Measurements from ENCODE around the gene PCGF2. TPM values are rescaled to one million over a fixed set of nuclear protein-coding genes. Genes with fewer than 3 reads are reported as not detected.

The PCGF2 gene
- total RNA-seq, 1 donor from 2014 or later, result 56.2 TPM

DNA sequence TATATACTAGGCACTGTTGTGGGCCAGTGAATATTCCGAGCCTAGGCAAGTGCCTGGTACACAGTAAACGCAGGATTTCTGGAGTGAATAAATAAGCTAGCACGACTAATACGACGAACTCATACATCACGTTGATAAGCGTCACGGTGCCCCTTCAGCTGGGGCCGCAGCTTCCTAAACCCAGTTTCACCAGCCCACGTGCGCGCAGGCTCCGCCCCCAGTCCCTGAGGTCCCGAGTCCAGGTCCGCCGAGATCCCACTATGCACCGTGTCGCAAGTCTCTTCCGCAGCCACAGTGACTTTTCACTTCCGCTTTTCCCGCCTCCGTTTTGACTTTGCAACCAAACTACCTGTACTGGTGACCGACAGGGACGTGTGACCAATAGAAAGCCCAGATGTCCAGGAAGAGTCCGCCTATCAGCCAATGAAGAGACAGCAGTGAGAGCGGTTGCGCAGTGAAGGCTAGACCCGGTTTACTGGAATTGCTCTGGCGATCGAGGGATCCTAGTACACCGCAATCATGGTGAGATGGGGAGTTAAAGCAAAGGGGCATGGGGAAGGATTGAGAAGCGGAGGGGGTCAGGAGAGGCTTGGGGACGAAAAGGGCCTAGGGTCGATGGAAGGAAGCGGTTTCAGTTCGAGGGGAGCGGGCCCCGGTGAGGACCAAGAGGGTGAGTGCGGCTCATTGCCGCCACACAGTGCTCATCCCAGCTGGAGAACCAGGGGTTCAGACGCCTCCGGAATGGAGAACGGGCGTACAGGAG, 4.4 kb upstream of the PCGF2 start, which contains the start of gene PSMB3:
Gene PSMB3 (plus strand): TSS at position 434 of the 763 bp plus-strand sequence. CDS start 86 bp downstream, at position 520.
- ATAC-seq (peak; percentile 92), DNase-seq (ENCODE audit: low spot score) (peak; percentile 97)
- intact Hi-C loops (cut with DNase I), result no loop called here

DNA sequence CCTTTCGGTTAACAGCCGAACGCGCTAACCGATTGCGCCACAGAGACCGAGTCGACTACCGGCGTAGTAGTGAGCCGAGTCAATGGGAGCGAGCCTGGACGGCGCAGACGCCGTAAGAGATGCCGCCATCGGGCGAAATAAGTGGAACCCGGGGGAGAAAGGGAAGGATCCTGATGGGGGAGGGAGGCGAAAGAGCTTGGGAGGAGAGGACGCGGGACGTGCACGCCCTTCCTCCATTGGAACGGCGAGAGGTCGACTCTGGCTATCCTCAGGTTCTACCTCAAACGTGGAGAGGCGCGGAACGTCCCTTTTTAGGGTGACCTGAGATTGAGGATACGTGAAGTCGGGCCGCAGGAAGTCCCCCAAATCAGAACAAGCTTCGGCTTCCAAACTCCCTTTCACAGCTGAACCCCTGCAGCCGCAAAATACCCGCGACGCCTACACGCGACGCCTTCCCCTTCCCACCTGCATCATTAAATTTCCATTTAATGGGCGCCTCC, 3.7 kb upstream of the PCGF2 start:
- intact Hi-C loops (cut with DNase I), result no loop called here
- ATAC-seq (peak; percentile 71), DNase-seq (ENCODE audit: low spot score) (peak; percentile 93)

DNA sequence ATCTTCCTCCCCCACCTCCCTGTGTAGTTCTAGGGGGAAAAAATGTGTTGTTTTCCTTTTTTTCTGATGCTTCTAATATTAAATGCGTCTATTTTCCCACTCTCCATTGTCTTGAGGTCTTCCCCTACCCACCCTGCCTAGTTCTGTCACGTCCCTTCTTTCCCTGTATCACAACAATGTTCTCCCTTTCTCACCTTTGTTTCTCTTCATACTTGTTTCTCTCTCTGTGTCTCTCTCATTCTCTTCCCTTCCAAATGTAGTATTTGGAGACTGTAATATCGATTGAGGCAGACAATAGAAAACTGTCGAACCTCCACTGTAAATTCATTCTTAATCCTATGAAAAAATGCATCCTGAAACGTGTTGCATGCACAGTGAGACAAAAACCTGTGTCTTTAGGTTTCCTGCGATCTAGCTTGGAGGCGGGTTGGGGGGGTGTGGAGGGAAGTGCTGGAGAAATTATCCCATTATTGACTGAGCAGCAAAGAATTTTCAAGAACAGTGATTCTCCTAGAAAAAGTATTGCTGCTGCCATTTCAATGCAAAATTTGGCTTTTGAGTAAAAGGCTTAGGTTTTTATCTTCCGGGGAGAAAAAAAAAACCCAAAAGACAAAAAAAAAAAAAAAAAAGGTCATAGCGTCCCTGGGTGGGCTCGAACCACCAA, 3.1 kb upstream of the PCGF2 start:
- DNase-seq (ENCODE audit: low spot score) (no peak), ATAC-seq (no peak)
- intact Hi-C loops (cut with DNase I), result no loop called here

DNA sequence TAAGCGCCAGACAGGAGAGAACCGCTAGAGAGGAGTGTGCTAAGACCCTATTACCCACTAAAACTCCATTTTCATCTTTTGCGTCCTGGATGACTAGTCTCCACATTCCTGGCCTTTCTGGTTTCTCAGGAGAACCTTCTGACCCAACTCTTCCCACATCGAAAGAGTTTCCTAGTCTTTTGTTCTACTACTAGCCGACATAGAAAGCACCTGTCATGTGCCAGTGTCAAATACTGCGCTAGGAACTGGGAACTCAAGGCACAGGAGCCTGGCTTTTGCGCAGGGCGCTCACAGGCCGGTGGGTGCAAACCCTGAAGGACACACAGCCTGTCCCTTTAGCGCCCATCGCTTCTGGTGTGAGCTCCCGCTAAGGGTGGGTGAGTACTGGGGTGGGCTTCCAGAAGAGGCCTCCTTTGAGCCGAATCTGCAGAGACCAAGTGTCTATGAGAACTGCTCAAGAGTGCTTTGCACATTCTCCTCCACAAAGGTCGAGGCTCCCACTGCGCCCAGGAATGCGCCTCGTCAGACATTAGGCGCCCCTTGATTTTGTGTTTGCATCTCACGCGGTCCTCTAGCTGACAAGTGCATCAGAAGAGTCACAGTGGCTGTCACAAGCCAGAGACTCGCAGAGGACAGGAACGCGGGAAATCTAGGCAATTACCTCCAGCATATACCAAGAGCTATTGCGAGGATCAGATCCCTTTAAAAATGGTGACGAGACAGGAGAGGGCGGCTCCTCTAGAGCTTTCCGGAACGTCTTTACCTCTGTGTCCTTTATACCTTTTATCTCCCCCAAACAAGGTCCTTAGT, 2.4 kb upstream of the PCGF2 start:
- intact Hi-C loops (cut with DNase I), result no loop called here
- DNase-seq (ENCODE audit: low spot score), result no peak
- ATAC-seq, result no peak

DNA sequence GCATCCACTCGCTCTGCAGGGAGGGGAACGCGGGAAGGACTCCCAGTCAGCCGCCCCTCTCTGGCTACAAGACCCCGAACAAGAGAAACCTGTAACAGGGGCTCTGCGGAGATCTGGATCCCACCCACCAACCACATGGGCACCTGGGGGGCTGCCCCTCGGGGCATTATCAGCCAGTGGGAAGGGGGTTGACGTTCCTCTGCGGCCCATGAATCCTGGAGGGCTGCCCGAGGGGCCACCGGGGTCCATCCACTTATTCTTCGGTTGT, 1.8 kb upstream of the PCGF2 start:
- no peak for DNase-seq (ENCODE audit: low spot score)
- ATAC-seq, result no peak
- intact Hi-C loops (cut with DNase I), result no loop called here

DNA sequence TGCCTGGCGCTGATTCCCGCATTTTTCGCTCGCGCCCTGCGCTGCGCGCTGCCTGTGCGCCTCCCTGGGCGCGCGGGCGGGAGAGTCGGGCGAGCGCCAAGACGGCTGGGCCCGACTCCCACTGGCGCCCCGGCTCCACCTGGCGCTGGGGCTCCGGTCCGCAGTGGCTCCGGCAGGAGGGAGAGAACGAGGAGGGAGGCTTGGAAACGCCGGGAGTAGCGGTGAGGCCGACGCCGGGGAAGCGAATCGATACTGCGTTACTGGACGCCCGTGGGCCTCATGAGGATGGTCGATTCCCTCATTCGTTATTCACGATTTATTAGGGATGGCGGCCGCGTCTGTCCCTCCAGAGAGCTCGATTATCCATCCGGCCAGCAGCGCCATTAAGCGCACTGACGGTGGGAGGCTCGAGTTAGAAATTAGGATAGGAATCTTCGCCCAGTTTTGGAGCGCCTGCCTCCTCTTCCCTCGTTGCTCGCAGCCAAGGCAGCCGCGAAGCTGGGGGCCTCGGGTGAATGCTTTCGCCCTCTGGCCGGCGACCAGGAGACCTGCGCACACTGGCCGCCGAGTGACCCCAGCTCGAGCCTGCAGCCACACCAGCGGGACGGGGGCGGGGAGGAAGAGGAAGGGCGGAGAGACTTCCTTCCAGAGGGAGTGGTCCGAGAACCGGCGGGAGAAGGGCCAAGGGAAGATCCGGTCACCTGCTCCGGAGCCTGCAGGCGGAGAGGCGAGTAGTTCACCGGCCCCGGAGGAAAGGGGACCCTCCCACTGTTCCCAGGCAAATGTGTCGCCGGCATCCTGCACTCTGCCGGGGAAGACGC, 1.3 kb upstream of the PCGF2 start:
- intact Hi-C loops (cut with DNase I), result no loop called here
- peak; percentile 61 for ATAC-seq

DNA sequence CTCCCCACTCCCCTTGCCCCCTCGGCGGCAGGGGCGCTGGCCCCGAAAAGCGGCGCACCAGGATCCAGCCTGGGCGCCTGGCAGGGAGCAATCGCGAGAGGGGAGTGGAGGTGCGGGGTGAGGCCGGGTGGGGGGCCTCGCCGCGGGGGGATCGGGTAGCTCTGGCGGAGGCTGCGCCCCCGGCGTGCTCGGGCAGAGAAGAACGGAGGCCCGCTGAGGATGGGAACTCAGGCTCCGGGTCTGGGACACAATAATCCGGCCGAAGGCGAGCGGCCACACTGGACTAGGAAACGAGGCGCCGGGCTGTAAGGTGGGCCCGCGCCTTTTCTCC, 721 bp upstream of the PCGF2 start:
- ATAC-seq, result no peak
- intact Hi-C loops (cut with DNase I), result no loop called here
- no peak for DNase-seq (ENCODE audit: low spot score)

More for the DNA sequence above, 1.3 kb upstream of the PCGF2 start:
- peak; percentile 92 for DNase-seq (ENCODE audit: low spot score)

DNA sequence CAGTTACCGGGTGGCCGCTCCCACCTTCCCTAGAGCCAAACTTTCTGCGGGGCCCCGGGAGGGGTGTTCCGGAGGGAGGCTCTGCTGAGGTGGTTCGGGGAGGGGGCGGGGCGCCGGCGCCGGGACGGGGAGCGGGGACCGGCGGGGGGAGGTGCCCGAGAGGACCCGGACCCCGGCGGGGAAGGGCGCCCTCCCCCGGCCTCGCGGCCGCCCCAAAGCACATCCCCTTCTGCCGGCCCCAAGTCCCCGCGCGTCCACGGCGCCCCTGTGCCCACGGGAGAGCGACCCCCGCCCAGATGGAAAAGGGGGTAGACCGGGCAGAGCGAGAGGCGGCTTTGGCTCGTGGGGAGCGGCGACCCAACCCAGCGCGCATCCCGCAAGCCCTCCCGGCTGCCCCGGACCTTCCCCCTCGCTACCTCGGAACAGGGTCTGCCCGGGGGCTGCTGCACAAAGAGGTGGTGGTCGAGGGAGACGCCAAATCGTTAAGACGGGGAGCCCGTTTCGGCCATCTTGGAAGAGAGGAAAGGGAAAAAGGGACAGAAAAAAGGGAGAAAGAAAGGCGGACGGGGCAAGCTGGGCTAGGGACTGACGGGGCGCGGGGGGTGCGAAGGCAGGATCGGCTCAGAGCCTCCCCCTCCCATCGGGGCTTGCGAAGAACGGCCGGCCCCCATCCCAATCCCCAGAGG, 530 bp downstream of the PCGF2 start:
- intact Hi-C loops (cut with DNase I), result no loop called here
- ATAC-seq, result no peak
- peak; percentile 80 for DNase-seq (ENCODE audit: low spot score)

DNA sequence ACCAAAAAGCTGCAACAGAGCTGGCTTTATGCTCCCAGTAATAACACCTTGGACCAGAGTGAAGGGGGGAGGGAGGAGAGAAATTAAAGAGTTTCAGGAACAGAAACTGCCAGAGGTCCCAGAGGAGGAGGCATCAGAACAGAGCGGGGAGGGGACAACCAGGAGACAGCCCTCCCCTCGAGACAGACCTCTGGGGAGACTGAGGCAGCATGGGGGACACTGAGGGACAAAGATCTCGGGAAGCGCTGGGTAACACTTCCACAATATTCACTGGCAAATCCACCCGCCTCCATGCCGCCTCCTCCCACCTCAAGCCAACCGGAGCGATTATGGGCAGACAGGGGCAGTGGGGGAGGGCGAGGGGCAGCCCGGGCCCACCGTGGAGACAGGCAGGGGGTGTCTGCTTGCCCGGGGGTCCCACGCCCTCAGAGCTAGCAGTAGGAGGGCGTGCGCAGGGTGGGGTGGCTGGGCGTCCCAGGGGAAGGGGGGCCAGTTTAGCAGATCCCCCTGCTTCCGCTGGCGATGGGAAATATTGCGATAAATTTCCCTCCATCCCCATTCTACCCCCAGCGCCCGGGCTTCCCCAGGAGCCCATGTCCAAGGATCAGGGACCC, 1.2 kb downstream of the PCGF2 start:
- ATAC-seq (no peak), DNase-seq (ENCODE audit: low spot score) (no peak)
- intact Hi-C loops (cut with DNase I), result no loop called here

DNA sequence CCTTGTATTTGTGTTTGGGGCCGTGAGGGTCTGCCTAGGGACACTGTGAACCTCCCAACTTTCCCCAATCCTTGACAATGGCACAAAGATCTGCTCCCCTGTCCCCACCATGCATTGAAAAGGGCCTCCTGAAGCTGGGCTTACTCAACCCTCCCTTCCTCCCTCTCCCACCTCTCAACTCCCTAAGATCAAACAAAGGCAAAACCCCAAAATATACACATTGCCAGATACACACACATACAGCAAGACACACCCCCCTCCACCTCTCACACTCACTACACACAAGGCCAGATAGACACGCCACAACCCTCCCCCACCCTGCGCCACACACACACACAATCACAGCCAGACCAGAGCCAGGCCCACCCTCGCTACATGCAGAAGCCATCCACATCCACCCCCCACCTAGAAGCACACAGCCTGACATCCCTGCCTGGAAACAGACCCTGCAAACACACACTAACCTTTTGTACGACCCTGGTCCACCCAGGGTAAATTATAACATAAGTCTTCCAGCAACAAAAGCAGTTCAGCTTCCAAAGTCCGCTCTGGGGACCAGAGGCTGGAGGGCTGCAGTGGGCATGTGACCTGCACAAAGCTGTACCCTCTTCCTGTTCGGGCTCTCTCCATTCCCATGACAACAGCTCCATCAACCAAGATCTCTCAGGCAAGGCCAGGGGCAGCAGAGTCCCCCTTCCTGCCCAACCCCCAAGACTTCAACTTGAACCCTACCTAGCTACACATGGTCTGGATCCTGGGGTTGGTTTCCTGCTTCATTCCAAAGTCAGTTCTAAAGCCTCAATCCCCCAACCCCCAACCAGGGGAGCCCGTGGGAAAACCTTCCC, 1.9 kb downstream of the PCGF2 start:
- DNase-seq (ENCODE audit: low spot score) (no peak), ATAC-seq (no peak)
- intact Hi-C loops (cut with DNase I), result no loop called here

DNA sequence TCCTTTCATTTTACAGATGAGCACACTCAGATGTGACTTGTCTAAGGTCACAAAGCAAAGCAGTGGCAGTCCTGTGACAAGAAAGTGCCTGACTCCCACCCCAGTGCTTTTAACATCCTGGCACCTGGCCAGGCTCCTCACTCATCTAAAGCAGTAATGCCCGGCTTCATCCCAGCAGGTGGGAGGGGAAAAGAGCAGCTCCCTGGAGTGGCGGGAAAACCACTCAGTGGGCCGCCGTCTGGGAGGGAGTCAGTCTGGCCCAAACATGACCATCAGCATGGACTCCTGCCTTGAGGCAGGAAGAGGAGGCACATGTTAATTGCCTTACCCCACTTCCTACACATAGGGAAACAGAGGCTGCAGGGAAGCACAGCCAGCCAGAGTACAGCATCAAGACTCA, 2.6 kb downstream of the PCGF2 start:
- intact Hi-C loops (cut with DNase I), result no loop called here
- DNase-seq (ENCODE audit: low spot score) (no peak), ATAC-seq (no peak)

DNA sequence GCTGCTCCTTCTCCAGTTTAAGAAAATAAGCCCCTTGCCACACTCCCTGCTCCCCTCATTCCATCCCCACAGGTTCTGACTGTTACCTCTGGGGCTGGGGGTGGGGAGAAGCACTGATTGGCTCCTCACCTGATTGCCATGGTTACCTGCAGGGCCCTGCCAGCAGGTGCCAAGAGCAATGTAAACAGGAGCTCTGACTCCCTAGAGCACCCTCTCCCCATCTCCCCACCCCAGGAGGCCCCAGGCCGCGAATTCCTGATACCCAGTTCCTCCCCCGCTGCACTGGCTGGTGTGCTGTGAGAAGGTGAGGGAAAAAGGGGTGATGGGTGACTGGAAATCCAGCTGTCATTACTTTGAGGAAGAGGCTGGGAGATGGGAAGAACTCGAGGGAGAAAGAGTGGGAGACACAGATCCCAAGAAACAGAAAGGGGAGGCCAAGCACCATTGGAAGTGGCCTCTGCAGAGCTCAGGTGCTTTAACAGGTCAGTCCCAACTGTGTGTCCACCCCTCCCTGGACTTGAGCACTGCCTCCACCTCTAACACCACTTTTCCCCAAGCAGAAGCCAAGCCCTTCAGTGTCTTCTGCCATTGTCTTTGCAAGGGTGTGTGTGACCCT, 4.5 kb downstream of the PCGF2 start:
- DNase-seq (ENCODE audit: low spot score), result no peak
- ATAC-seq, result no peak
- intact Hi-C loops (cut with DNase I), result no loop called here

DNA sequence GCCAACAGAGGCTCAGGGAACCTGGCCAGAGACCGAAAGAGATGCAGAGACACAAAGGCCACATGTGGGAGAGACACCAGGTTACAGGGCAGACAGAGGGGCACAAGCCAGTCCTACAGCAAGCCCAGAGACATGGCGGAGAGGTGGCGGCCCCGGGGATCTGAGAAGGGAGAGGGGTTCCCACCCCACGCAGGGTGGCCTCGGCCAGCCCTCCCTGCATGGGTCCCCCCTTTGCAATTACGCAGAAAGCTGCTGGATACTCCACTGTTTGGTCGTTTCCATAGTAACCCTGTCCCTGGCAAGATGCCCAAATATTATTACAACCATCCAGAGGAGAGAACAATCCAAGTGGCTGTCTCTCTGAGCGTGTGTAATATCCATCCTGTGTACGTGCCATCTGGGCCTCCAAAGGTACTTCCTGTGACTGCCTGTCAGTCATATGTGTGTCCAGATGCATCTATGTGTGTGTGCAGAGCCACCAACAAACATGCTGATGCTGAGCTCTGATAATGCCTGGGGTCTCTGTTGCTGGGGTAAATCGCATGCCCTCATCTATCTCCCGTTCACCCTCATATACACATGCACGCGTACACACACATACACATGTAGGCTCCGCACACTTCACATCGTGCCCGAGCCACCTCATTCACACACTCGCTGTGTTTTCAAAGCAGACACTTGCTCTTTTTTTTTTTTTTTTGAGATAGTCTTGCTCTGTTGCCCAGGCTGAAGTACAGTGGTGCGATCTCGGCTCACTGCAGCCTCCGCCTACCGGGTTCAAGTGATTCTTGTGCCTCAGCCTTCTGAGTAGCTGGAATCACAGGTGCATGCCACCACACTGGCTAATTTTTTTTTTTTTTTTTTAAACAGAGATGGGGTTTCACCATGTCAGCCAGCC, 5.5 kb downstream of the PCGF2 start:
- intact Hi-C loops (cut with DNase I), result no loop called here
- no peak for DNase-seq (ENCODE audit: low spot score)
- ATAC-seq, result peak; percentile 84

DNA sequence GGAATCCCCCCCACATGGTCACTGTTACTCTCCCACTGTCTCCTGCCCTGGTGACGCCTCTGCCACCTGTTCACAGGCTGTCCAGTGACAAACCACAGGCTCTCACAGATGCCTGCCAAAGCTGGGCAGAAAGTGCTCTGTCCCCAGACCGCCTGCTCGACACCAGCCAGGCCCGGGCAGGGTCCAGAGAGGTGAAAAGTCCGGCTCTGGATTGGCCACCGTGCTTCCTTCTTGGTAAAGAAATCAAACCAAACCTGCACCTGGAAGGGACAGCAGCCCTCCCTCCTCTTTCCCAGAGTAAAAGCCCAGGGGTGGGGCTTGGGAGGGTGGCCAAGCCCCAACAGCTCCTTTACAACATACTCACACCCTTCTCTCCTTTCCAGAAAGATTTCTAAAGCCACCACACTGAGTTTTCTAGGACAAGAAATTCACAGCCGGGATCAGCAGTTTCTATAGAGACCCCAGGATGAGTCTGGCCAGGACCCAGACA, 6.2 kb downstream of the PCGF2 start:
- peak; percentile 66 for ATAC-seq
- no peak for DNase-seq (ENCODE audit: low spot score)
- intact Hi-C loops (cut with DNase I), result no loop called here

DNA sequence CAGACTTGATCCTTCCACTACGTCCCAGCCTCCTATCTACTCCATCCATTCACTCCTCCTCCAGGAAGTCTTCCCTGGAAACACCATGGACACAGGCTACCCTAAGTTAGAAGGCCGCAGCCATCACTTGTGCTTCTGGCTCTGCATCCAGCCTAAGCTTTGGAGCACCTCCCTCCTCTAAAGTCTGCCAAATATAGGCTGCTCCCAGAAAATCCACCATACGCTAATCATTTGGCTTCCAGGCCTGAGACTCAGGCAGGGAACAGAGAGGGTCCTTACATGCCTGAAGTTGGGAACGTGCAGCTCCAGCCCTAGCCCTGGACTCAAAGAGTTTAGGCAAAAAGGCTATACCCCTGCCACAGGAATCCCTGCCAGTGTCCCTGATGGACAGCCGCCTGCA, 6.7 kb downstream of the PCGF2 start:
- ATAC-seq, result no peak
- intact Hi-C loops (cut with DNase I), result no loop called here
- no peak for DNase-seq (ENCODE audit: low spot score)

DNA sequence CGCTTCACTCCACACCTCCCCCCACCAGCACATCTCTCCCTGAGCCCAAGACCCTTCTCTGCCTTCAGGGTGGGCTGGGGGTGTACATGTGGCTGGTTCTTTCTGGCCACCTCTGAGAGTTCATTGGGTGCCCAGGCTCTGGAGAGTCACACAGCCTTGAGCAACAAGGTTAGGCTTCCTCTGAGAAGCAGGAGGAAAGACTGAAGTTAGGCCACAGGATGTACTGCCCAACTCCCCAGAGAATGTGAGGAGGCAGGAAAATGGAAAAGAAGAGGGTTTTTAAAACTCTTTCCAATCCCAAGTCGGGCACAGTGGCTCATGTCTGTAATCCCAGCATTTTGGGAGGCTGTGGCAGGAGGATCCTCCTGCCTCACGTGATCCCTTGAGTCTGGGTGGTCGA, 7.3 kb downstream of the PCGF2 start:
- intact Hi-C loops (cut with DNase I), result no loop called here
- ATAC-seq (no peak), DNase-seq (ENCODE audit: low spot score) (no peak)

Data from sciatic nerve (tissue), 2 donors.